Subcutaneous adipose tissue (tissue), 4 donors: ENCODE results near the gene CNTNAP2. TPM values are rescaled to one million over a fixed set of nuclear protein-coding genes. Genes with fewer than 3 reads are reported as not detected.

ENCODE experiments used
- total RNA-seq, 4 donors: library from RNA; depleted of rRNA; stranded (reverse); fragments of >200 nt; gene quantifications; one replicate each; pipeline ENCODE4 v1.1.0, GENCODE V29; 2016
- TF ChIP-seq, protein P1 (sequence below): fragments of 450-650 bp; IDR thresholded peaks from one replicate; pipeline ENCODE4 v1.5.1; 2016; ENCODE audit warnings: low read depth, mild to moderate bottlenecking, control low read depth, antibody characterized with exemption, moderate library complexity

The CNTNAP2 gene
- total RNA-seq, 4 donors from 2014 or later = not detected

DNA sequence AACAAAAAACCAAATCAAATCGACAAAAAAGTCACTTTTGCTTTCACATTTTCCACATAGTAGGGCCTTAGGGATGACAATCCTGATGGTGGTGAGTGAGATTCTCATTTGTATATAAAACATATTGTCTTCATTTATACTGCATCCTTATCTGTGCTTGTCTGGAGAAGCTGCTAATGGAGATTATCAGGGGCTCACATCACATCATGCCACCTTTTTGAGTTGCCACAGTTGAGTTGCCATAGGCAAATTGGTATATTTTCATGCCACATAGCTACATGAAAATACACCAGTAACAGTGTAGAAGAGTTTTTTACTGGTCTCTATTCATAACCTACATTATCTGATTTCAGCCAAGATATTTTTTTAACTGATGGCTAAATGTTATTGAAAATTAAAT is 85.3 kb downstream of the CNTNAP2 start:
- TF ChIP-seq, protein P1, sequence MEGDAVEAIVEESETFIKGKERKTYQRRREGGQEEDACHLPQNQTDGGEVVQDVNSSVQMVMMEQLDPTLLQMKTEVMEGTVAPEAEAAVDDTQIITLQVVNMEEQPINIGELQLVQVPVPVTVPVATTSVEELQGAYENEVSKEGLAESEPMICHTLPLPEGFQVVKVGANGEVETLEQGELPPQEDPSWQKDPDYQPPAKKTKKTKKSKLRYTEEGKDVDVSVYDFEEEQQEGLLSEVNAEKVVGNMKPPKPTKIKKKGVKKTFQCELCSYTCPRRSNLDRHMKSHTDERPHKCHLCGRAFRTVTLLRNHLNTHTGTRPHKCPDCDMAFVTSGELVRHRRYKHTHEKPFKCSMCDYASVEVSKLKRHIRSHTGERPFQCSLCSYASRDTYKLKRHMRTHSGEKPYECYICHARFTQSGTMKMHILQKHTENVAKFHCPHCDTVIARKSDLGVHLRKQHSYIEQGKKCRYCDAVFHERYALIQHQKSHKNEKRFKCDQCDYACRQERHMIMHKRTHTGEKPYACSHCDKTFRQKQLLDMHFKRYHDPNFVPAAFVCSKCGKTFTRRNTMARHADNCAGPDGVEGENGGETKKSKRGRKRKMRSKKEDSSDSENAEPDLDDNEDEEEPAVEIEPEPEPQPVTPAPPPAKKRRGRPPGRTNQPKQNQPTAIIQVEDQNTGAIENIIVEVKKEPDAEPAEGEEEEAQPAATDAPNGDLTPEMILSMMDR = no peak

DNA sequence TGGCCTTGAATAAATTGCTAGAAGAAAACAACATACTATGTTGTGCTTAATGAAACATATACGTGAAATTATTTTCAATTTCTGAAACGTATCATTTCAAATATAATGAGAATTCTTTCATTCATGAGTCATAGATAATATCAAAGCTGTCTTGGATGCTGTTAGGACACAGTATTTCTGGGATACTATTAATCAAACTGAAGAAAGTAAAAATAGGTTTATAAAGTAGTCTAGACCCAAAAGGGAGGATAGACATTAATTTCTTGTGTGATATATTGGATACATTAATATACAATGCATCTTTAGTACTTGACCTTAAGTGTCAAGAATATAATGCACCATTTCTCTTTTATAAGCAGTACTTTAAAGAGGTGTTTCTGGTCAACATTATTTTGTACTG is 89.7 kb downstream of the CNTNAP2 start:
- TF ChIP-seq, protein P1 = no peak

DNA sequence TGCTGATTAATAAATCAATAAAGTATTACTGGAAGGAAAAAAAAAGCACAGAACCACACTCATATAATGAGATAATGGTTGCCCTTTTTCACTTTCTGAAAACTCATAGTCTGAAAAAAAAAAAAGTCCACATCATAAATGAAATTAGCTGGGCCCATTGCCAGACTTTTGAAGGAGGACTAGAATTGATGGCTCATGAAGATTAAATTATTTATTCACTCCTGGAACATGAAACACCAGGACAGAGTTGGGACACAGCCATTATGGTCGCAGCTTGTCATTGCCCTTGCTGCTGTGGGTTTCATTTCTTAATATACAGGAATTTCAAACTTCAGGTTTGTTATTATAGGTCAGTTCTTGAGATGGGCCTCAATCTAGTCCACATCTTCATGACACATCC is 91.9 kb downstream of the CNTNAP2 start:
- TF ChIP-seq, protein P1 = no peak

DNA sequence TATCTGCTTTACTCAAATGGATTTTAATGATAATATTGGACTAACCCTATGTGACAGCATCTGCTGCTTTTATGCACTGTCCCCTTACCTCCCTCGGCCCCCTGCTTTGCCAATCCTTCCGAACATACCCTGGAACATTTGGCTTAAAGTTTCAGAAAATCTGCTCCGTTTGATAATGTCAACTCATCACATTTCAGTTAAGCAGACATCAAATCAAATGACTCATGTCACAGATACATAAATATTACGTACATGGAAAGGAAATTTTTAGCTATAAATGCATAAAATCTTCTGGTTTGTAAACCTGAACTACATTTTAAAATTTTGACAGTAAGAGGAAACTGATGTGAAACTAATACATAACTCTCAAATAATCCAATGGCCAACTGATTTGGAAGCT is 98.2 kb downstream of the CNTNAP2 start:
- TF ChIP-seq, protein P1 = no peak

DNA sequence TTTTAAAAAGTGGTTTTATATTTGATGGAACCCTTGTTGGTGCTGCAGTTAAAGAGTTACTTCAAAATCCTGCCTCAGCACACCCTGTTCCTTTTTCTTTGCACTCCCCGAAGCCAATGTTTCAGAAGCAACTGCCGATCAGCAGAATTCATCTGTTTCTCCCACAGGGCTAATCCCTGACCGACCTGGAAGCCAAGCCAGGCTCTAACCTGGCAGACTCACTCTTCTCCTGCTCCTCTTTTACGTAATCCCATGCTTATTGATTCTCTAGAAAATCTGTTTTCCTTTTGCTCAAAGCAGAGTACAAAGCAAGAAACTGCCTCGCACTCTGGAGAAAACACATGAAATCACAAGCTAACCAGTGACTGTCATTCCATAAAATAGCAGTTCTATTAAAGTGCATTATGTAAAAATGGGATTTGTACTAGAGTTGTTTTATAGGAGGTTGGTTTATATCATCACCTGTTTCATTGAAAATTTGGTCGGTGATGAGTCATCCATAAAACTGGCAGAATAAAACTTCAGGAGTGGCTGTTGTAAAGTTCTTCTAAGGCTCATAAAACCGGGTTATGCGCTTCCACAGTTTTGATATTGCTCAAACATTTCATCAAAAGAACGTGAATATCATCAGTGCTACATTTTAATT is 99.9 kb downstream of the CNTNAP2 start:
- TF ChIP-seq, protein P1 = no peak

DNA sequence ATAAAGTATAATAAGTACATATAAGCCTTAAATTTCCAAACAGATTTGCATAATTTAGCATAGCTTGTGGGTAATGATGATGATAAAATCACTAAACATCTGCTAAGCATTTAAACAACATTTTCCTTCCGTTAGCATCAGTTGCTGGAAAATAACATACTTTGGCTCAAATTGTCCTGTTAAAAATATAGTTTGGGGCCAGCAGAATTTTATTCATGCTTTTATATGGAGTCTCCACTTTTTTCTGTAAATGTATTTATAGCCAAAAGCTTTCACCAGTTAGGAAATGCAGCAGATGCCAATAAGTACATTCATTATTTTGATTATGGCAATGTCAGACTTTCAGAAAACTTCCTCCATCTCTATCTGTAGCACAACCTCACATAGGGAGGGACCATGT is 107.2 kb downstream of the CNTNAP2 start:
- TF ChIP-seq, protein P1 = no peak

DNA sequence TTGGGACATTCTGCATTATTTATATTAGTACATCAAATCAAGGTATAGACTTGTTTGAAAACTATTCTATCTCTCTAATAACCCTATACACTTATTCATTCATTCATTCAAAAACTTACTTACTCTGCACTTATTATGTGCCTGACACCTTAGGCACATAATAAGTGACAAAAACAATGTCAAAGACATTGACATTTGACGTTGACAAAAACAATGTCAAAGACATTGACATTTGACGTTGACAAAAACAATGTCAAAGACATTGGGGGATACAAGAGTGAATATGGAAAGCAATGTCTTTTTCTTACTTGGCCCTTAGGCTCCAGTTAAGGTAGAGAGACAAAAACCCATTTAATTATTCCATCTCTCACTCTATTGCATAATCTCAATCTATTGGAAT is 116.0 kb downstream of the CNTNAP2 start:
- TF ChIP-seq, protein P1 = no peak
